ENCODE results near the gene TRAPPC3.
A peak's percentile ranks its signal among the peaks of the same experiment; 100 is the strongest.

Gene TRAPPC3

DNA sequence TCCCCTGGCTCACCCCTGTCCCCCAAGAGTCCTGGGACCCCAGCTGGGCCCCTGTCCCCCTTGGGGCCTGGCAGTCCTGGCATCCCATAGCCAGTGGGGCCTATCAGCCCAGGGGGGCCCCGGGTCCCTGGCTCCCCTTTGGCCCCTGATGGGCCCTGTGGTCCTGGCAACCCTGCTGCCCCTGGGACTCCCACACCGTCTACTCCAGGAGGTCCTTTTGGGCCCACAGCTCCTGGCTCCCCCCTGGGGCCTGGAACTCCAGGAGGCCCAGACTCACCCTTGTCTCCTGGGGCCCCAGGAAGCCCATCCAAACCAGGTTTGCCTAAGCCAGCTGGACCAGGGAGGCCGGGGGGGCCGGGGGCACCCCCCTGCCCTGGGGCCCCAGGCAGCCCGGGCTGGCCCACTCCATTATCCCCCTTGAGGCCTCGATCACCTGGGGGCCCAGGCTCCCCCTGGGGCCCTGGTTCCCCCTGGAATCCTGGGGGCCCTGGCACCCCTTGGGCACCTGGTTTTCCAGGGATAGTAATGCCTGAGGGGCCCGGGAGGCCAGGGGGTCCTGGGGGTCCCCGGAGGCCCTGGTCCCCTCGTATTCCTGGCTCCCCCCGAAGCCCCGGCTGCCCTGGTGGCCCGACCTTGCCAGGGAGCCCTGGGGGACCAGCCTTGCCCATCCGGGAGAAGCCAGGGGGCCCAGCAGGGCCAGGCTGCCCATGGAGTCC lies 50.5 kb downstream of the TRAPPC3 start:
- DNase-seq (ENCODE audit: low read depth): no peak

DNA sequence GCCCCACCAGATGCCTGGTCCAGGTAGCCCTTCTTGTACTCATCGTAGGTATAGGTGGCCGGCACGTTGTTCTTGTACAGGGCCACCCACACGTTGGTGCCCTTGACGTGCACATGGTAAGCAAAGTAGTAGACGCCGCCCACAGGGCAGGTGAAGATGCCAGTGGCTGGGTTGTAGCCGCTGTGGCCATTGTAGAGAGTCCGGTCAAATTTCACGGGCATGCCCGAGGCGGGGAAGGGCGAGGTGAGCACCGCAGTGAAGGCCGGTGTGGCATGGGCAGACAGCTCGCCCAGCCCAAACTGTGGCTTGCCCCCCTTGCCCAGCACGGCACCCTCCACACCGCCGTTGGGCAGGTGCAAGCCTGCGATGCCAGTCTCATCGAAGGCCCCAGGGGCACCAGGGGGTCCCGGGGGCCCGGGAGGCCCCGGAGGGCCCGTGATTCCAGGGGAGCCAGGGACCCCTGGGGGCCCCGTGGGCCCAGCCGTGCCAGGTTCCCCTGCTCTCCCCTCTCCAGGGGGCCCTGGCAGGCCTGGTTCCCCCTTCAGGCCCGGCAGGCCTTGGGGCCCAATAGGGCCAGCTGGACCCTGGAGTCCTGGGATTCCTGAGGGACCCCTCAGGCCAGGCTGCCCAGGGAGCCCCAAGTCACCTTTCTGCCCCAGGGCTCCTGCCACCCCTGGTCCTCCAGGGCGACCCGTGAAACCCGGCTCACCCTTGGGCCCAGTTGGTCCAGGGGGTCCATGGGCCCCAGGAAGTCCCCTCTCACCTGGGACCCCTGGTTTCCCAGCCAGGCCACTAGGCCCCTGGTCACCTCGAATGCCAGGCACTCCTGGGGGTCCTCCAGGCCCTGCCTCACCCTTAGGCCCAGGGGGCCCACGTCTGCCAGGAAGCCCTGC lies 51.3 kb downstream of the TRAPPC3 start:
- no peak for DNase-seq (ENCODE audit: low read depth)

DNA sequence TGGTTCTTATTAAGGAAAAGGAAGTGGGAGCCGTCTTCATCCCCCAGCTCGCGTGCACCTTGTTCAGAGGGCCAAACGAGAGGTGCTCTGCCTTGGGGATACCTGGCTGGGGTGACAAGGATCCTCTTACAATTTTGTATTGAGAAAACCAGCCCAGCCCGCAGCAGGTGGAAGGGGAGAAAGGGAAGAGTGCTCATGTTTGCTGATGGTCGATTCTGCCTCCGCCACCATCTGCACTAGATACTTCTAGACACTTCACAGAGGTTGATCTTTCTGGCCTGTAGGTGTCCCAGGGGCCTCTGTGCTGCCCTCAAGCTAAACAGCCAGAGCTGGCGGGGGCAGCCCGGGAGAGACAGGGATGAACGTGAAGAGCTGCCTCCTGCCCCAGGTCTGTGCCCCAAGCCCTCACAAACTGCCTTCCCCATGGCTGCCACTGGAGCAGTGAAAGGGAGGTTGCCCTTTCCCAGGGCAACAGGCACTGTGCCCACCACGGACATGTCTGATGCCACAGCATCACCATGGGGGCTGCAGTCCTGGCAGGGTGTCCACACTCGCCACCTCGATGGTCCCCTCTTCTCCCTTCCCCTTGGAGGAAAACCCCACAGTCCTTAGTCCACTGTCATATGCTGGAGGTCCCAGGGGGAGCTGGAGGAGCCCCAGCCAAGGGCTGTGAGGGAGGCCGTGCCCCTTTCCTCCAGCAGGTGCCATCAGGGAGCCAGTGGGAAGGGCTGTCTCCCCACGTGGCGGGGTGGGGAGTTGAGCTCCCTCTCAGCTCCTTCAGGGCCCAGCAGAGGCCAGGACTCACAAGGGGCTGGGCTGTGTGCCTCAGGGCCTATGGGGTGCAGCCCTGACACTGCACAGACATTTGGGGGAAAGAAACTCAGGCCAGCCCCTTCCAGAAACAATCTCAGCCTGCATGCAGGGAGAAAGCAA lies 52.5 kb downstream of the TRAPPC3 start:
- DNase-seq (ENCODE audit: low read depth): peak; percentile 27

DNA sequence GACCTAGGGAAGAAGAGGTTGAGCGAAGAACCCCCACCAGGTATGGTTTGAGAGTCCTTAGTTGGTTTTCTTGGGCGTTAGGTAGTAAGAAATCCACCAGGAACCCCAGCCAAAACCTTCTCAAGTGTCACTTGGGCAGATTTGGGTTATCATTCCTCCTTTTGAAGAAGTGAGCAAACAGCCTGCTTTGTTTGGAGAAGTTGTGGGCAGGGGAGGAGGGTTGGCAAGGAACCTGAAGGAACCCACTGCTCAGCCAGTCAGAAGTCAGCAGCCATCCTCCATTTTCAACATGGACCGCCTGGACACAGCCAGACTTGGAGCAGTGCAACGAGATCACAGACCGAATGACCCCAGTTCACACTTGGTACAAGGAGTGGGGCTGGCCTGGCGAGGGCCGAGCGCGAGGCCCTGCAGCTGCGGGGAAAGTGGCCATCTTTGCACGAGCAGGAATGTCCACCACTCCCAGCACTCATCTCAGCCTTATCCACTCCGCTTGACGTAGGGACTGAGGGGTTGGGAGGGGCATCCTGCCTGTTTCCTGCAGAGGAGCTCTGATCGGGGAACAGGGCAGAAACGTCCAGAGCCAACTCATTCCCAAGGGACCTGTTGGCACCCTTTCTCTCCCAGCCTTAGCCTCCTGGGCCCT lies 53.4 kb downstream of the TRAPPC3 start:
- DNase-seq (ENCODE audit: low read depth): no peak

DNA sequence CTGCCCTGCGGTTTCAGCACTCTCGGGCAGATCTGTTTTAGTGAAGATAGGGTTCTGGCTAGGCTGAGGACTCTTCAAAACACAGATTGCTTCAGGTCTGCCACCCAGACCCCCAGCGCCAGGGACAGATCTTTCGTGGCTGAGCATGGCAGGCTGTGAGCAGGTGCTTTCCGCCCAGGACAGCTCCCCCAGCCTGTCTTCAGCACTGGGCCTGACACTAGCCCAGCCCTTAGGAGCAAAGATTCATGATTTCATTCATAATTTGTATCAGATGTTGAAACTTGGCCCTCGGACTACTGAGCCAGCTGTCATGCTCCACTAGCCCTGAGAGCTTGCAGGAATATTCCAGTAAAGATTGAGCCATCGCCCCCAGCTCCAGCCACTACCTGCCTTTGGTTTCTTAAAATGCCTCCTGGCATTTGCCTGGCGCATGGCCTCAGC lies 54.6 kb downstream of the TRAPPC3 start:
- no peak for DNase-seq (ENCODE audit: low read depth)

DNA sequence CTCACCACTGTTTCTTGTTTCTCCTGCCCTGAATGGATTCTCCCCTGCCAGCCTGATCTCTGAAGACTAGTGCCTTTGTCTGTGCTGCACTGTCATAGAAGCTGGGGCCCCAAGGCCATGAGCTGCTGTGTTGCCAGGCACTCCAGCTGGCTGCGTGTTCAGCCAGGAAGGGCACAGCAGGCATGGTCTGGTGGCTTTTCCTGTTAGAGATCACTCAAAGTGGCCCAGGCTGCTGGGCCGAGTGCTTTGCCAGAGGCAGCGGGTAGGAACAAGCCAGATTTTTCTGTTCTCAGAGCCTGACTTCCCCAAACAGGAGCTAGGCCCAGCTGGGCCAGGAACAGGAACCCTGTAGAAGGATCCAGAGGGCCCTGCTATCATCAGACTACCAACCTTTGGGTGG lies 55.4 kb downstream of the TRAPPC3 start:
- DNase-seq (ENCODE audit: low read depth): no peak

- no peak for DNase-seq (ENCODE audit: low read depth)
Measured at GRCh38 chr1:36093226-36093625, 56.1 kb downstream of the TRAPPC3 start.

- DNase-seq (ENCODE audit: low read depth): no peak
Measured at GRCh38 chr1:36092798-36093185, 56.5 kb downstream of the TRAPPC3 start.

DNA sequence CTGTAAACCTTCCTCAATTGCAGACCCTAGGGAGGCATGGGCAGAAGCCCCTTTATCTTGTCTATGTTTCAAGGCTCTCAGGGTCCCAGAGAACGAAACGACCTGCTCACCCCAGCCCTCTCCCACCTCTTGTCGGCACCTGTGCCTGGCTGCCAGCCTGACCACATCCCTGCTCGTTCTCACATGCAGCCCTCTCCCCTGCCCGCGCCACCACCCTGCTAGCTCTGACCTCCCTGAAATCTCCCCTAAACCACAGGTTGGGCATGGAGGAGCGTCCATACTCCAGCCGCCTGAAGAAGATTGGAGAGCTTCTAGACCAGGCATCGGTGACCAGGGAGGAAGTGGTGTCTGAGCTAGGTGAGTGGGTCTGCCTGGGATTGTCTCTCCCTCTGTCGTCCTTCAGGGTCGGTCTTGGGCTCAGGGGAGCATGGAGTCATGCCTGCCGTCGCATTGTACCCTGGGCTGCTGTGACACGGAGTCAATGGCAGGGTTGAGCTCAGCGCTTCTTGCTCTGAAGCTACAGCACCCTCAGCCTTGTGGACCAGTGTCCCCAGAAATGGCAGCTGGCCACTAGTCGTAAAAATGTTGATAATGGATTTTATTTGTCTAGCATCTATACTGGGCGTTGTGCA lies 57.0 kb downstream of the TRAPPC3 start:
- no peak for DNase-seq (ENCODE audit: low read depth)

DNA sequence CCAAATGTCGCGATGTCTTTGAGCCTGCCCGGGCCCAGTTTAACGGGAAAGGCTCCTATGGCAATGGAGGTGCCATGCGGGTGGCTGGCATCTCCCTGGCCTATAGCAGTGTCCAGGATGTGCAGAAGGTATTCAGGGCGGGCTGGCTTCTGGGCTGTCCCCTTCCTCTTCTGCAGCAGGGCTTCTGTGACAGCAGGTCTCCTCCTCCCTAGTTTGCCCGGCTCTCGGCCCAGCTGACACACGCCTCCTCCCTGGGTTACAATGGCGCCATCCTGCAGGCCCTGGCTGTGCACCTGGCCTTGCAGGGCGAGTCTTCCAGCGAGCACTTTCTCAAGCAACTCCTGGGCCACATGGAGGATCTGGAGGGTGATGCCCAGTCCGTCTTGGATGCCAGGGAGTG lies 57.6 kb downstream of the TRAPPC3 start:
- no peak for DNase-seq (ENCODE audit: low read depth)

GRCh38 chr1:36091141-36091540 lies 58.1 kb downstream of the TRAPPC3 start:
- no peak for DNase-seq (ENCODE audit: low read depth)

- peak; percentile 71 for DNase-seq (ENCODE audit: low read depth)
Measured at GRCh38 chr1:36089393-36090121, 59.7 kb downstream of the TRAPPC3 start.

GRCh38 chr1:36088577-36089392 lies 60.5 kb downstream of the TRAPPC3 start, which contains the start of gene ADPRS:
ADPRS (plus strand) TSS chr1:36088892; CDS start chr1:36088905, 13 bp downstream.
- DNase-seq (ENCODE audit: low read depth): peak; percentile 87

- DNase-seq (ENCODE audit: low read depth): no peak
Measured at GRCh38 chr1:36088265-36088576, 61.1 kb downstream of the TRAPPC3 start.

- no peak for DNase-seq (ENCODE audit: low read depth)
Measured at GRCh38 chr1:36087233-36088123, 61.8 kb downstream of the TRAPPC3 start.

Measured in EH (cell line).